ENCODE results near the gene RNU1-3.

RNU1-3 gene

GRCh38 chr1:16617114-16617631 lies 49.6 kb downstream of the RNU1-3 start:
- FAIRE-seq: no peak

Measured in G401.6 (cell line).